ENCODE results near the gene PLEKHH1. TPM values are rescaled to one million over a fixed set of nuclear protein-coding genes. Genes with fewer than 3 reads are reported as not detected.

The PLEKHH1 gene
- total and polyA plus RNA-seq, 9 of the 15 experiments (the other 6 are each of a cell fraction or from before 2014, with no cell fraction given): 0.76 to 5.9 (median 2.9) TPM

DNA sequence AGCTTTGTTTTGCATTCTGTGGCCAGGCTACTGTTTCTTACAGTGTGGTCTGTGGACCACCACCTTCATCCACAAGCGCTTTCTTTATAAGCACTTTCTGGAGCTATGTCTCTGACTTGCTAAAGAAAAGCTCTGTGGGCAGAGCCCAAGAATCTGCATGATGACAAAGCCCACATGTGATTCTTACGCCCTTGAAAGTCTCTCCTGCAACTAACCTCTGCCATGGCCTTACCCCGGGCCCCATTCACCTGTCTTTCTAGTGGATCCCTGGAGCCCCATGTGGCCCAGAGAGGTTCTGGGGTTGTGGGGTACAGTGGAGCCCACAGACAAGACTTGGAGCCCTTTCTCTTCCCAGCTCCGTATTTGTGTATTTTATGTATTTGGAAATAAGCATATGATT lies 16.6 kb downstream of the PLEKHH1 start (continued):
- TF ChIP-seq, protein P1, sequence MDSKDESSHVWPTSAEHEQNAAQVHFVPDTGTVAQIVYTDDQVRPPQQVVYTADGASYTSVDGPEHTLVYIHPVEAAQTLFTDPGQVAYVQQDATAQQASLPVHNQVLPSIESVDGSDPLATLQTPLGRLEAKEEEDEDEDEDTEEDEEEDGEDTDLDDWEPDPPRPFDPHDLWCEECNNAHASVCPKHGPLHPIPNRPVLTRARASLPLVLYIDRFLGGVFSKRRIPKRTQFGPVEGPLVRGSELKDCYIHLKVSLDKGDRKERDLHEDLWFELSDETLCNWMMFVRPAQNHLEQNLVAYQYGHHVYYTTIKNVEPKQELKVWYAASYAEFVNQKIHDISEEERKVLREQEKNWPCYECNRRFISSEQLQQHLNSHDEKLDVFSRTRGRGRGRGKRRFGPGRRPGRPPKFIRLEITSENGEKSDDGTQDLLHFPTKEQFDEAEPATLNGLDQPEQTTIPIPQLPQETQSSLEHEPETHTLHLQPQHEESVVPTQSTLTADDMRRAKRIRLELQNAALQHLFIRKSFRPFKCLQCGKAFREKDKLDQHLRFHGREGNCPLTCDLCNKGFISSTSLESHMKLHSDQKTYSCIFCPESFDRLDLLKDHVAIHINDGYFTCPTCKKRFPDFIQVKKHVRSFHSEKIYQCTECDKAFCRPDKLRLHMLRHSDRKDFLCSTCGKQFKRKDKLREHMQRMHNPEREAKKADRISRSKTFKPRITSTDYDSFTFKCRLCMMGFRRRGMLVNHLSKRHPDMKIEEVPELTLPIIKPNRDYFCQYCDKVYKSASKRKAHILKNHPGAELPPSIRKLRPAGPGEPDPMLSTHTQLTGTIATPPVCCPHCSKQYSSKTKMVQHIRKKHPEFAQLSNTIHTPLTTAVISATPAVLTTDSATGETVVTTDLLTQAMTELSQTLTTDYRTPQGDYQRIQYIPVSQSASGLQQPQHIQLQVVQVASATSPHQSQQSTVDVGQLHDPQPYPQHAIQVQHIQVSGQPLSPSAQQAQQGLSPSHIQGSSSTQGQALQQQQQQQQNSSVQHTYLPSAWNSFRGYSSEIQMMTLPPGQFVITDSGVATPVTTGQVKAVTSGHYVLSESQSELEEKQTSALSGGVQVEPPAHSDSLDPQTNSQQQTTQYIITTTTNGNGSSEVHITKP (IDR thresholded peaks at IDR 0.05; ENCODE audit: partially characterized antibody): no peak

DNA sequence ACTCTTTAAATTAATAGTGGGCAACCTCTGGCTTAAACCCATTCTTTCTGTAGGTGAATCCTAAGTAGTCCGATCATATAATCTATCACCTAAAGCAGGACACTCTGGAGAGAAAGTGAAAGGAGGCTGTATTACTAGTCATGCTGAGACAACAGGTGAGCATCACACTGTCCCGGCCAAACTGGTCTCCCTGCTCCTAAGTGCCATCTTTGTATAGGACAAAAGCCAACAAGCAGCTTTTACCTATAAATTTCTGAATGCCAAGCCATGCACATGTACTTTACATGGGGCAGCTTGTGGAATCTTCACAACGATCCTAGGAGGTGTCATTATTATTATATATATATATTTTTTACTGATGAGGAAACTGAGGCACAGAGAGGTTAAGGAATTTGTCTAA lies 18.0 kb downstream of the PLEKHH1 start:
- BruUV-seq (replicated peaks): no TSS peak
- H3K27me3 ChIP-seq (ENCODE audit: control insufficient read depth in 2 of 2, insufficient read depth in 2 of 2, low read length in 2 of 2): no peaks in the 10 kb centered on the region
- H3K9me3 ChIP-seq (replicated peaks; ENCODE audit: control insufficient read depth, insufficient read depth, low read depth, low read length): no peaks in the 10 kb centered on the region
- H3K9ac ChIP-seq (ENCODE audit: insufficient read depth in 1 of 2, low read depth in 2 of 2, low read length in 2 of 2): no peak overlapping the region
- H3K9me1 ChIP-seq (ENCODE audit: control insufficient read depth, insufficient read depth, low read length): no peaks in the 10 kb centered on the region
- DNase-seq (ENCODE audit: extremely low read depth in 1 of 4, low spot score in 3 of 4) (no peak), ATAC-seq (no peak), FAIRE-seq (no peak)
- H3K4me3 ChIP-seq: no peak overlapping the region
- no peak overlapping the region for H3K27ac ChIP-seq (ENCODE audit: extremely low read depth, low read depth, low read length)
- H3K79me2 ChIP-seq (ENCODE audit: control insufficient read depth, insufficient read depth, low read length): no peaks in the 10 kb centered on the region
- WGBS (ENCODE audit: insufficient coverage, low coverage, missing lambda C conversion rate): 33% methylated on average over 3 of the region's 3 CpGs
- H3K4me1 ChIP-seq (replicated peaks in 1 of 2; ENCODE audit: control insufficient read depth in 2 of 2, insufficient read depth in 2 of 2, low read length in 2 of 2): no peaks in the 10 kb centered on the region; a peak in 1 of 5 replicates
- H2AFZ ChIP-seq (ENCODE audit: low read depth, low read length): no peak overlapping the region
- no peak overlapping the region for H3K4me2 ChIP-seq (ENCODE audit: insufficient read depth, low read length)
- ChIA-PET POLR2A (interaction anchor here (0.8 to 1.0 kb wide), 2 partner anchors 9 to 32 kb away, joined by 4 read pairs; no protein-coding TSS in a partner anchor), CTCF (ENCODE audit: low intra/inter-chr PET ratio) (no interaction called here)
- H4K20me1 ChIP-seq (replicated peaks; ENCODE audit: control insufficient read depth, insufficient read depth, low read length): no peaks in the 10 kb centered on the region
- intact Hi-C loops (cut with micrococcal nuclease): no loop called here
- in situ Hi-C loops (cut with MboI): no loop called here
- H3K36me3 ChIP-seq (ENCODE audit: control insufficient read depth, insufficient read depth, low read length): no peaks in the 10 kb centered on the region
- TF ChIP-seq, protein P2, sequence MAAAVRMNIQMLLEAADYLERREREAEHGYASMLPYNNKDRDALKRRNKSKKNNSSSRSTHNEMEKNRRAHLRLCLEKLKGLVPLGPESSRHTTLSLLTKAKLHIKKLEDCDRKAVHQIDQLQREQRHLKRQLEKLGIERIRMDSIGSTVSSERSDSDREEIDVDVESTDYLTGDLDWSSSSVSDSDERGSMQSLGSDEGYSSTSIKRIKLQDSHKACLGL (CRISPR knock-in tag; IDR thresholded peaks at IDR 0.05; ENCODE audit: borderline replicate concordance, poor library complexity, severe bottlenecking): no peak
- no peak for TF ChIP-seq EP400 (IDR thresholded peaks at IDR 0.05)
- TF ChIP-seq, protein P3, sequence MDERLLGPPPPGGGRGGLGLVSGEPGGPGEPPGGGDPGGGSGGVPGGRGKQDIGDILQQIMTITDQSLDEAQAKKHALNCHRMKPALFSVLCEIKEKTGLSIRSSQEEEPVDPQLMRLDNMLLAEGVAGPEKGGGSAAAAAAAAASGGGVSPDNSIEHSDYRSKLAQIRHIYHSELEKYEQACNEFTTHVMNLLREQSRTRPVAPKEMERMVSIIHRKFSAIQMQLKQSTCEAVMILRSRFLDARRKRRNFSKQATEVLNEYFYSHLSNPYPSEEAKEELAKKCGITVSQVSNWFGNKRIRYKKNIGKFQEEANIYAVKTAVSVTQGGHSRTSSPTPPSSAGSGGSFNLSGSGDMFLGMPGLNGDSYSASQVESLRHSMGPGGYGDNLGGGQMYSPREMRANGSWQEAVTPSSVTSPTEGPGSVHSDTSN (CRISPR knock-in tag; IDR thresholded peaks at IDR 0.05; ENCODE audit: low read depth): no peak
- TF ChIP-seq, protein P3 (tag; conservative IDR thresholded peaks at IDR 0.05; ENCODE audit: low read depth): no peak
- TF ChIP-seq POLR3A (IDR thresholded peaks at IDR 0.05; ENCODE audit: borderline replicate concordance, extremely low read depth, insufficient read depth, insufficient read length): no peak
- TF ChIP-seq DNMT1 (IDR thresholded peaks at IDR 0.05): no peak
- TF ChIP-seq, protein P4, sequence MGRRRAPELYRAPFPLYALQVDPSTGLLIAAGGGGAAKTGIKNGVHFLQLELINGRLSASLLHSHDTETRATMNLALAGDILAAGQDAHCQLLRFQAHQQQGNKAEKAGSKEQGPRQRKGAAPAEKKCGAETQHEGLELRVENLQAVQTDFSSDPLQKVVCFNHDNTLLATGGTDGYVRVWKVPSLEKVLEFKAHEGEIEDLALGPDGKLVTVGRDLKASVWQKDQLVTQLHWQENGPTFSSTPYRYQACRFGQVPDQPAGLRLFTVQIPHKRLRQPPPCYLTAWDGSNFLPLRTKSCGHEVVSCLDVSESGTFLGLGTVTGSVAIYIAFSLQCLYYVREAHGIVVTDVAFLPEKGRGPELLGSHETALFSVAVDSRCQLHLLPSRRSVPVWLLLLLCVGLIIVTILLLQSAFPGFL (CRISPR knock-in tag; IDR thresholded peaks at IDR 0.05): no peak
- no peak for TF ChIP-seq BRD9 (IDR thresholded peaks at IDR 0.05; ENCODE audit: low read depth, partially characterized antibody)
- TF ChIP-seq ZNF354B (CRISPR knock-in tag; IDR thresholded peaks at IDR 0.05): no peak
- no peak for TF ChIP-seq RBFOX2 (IDR thresholded peaks at IDR 0.05; ENCODE audit: low read depth, low read length)
- TF ChIP-seq, protein P5, sequence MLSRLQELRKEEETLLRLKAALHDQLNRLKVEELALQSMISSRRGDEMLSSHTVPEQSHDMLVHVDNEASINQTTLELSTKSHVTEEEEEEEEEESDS (CRISPR knock-in tag; IDR thresholded peaks at IDR 0.05): no peak
- no peak for TF ChIP-seq PHF8 (IDR thresholded peaks at IDR 0.05; ENCODE audit: borderline replicate concordance, low read length)

Measured in K562 (cell line).